ENCODE results near the gene PPP2R2D.

The PPP2R2D gene

DNA sequence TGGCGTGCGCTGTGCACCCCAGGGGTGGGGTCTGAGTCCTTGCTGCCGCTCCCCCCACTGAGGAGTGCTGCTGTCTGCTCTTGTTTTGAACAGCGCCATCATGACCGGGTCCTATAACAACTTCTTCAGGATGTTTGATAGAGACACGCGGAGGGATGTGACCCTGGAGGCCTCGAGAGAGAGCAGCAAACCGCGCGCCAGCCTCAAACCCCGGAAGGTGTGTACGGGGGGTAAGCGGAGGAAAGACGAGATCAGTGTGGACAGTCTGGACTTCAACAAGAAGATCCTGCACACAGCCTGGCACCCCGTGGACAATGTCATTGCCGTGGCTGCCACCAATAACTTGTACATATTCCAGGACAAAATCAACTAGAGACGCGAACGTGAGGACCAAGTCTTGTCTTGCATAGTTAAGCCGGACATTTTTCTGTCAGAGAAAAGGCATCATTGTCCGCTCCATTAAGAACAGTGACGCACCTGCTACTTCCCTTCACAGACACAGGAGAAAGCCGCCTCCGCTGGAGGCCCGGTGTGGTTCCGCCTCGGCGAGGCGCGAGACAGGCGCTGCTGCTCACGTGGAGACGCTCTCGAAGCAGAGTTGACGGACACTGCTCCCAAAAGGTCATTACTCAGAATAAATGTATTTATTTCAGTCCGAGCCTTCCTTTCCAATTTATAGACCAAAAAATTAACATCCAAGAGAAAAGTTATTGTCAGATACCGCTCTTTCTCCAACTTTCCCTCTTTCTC is 55.0 kb downstream of the PPP2R2D start:
- DNase-seq (ENCODE audit: low read depth), result no peak
- TF ChIP-seq, protein P1, sequence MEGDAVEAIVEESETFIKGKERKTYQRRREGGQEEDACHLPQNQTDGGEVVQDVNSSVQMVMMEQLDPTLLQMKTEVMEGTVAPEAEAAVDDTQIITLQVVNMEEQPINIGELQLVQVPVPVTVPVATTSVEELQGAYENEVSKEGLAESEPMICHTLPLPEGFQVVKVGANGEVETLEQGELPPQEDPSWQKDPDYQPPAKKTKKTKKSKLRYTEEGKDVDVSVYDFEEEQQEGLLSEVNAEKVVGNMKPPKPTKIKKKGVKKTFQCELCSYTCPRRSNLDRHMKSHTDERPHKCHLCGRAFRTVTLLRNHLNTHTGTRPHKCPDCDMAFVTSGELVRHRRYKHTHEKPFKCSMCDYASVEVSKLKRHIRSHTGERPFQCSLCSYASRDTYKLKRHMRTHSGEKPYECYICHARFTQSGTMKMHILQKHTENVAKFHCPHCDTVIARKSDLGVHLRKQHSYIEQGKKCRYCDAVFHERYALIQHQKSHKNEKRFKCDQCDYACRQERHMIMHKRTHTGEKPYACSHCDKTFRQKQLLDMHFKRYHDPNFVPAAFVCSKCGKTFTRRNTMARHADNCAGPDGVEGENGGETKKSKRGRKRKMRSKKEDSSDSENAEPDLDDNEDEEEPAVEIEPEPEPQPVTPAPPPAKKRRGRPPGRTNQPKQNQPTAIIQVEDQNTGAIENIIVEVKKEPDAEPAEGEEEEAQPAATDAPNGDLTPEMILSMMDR (IDR thresholded peaks at IDR 0.05; ENCODE audit: insufficient read depth, low read depth, low read length, missing control alignments), result no peak
- no peak overlapping the region for H3K4me3 ChIP-seq (ENCODE audit: low read depth, low read length)

DNA sequence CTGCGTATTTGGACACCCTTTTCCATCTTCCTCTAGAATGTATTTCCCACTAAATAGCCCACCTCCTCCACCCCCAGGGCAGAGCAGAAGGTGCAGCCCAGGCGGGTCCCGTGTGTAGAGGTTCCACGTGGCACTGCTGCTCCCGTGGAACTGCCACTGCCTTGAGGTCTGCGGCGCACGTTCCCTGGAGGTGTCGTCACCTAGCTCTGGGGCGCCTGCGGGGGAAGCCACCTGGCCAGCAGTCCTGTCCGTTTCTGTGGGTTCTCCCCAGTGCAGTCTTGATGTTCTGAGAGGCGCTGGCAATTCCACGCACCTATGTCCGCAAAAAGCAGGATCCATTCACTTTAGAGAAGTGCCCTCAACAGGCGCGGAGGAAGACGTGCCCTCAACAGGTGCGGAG is 59.0 kb downstream of the PPP2R2D start:
- TF ChIP-seq, protein P1 (IDR thresholded peaks at IDR 0.05; ENCODE audit: insufficient read depth, low read depth, low read length, missing control alignments), result no peak
- DNase-seq (ENCODE audit: low read depth), result no peak
- no peak overlapping the region for H3K4me3 ChIP-seq (ENCODE audit: low read depth, low read length)

DNA sequence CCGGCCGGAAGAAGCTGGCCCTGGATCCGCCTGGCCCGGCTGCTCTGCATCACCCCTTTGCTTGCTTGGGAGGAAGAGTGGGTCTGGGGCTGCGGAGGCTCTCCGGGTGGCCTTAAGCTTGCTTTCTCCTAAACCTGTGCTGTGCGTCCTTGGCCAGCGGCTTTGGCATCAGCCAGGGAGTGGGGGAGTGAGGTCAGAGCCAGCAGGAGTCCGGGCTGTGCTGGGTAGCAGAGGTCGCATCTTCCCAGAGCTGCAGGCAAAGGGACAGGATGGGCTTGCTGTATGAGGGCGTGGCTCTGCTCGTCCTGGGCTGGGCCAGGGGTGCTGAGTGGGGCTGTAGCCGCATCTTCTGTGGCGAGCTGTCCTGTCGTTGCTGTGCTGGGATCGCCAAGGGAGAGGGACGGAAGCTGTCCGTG is 59.8 kb downstream of the PPP2R2D start:
- no peak for DNase-seq (ENCODE audit: low read depth)
- TF ChIP-seq, protein P1 (IDR thresholded peaks at IDR 0.05; ENCODE audit: insufficient read depth, low read depth, low read length, missing control alignments), result no peak

DNA sequence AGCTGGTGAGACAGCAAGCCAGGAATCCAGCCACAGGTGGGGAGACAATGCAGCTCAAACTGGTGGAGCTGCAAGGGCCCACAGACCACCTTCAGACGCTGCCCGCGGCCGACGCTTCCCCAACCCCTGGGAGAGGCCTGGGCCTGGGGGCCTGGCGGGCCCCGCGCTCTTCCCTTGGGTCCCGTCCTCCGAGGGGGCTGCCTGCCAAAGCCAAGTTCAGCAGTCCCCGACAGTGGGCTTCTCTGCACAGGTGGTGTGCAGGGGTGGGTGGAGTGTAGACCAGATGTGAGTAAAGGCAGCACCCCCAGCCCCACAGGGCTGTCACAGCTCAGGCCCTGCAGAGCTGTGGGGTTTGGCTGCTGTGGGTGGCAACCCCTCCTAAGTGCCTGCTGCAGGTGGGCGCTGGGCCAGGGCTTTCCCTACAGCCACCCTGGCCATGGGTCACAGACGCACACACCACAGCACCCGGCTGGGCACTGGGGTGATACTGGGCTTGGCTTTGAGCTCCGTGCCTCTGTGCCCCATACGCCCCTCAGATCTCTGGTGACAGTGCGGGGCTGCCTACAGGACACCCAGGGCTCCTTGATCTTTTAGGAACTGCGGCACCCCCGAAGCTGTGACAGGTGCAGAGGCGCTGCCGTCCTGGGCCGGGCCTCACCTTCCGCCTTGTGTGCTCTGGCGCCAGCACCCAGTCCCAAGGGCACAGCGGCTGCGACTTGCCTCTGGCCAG is 60.4 kb downstream of the PPP2R2D start:
- TF ChIP-seq, protein P1 (IDR thresholded peaks at IDR 0.05; ENCODE audit: insufficient read depth, low read depth, low read length, missing control alignments), result no peak

More for the DNA sequence above, 59.8 kb downstream of the PPP2R2D start:
- no peak overlapping the region for H3K4me3 ChIP-seq (ENCODE audit: low read depth, low read length)

DNA sequence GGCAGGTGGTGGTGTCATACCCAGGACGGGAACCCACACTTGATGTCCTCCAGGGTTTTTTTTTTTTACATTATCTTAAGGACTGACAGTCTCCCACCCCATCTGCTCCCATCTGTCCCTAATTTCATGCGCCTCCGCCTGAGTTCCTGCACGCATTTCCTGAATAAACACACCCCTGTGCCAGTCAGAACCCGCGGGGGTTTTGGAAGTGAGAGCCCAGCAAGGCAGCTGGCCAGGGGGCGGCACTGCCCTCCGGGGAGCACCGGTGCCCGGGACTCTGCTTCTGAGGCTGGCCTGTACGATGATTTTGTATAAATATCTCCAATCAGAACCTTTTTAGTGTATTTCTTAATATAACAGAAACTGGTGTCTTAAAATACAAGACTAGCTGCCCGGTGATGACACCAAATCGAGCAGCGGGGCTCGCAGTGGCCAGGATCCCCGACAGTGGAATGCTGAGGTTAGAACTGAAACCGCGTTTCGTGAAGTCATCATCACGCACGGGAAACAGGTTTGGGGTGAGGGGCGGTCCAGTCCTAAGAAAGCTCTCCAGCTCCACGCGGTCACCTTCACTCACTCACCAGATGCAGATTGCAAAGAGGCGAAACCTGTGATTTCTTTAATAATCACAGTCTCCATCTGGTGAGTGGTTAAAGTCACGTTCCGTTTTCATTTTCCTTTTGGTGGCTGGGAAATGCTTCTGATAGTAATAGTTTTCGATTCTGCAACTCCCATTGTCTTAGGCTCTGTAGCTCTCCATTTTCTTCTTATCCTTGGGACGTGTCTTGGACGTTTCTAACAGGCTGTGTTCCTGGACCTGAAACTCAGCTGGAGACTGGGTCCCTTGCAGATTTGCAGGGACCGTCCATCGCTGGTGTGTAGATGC is 61.2 kb downstream of the PPP2R2D start:
- no peak for DNase-seq (ENCODE audit: low read depth)
- TF ChIP-seq, protein P1 (IDR thresholded peaks at IDR 0.05; ENCODE audit: insufficient read depth, low read depth, low read length, missing control alignments), result no peak
- H3K4me3 ChIP-seq (ENCODE audit: low read depth, low read length), result no peak overlapping the region

More for the DNA sequence above, 60.4 kb downstream of the PPP2R2D start:
- H3K4me3 ChIP-seq (ENCODE audit: low read depth, low read length), result no peak overlapping the region
- DNase-seq (ENCODE audit: low read depth), result no peak

DNA sequence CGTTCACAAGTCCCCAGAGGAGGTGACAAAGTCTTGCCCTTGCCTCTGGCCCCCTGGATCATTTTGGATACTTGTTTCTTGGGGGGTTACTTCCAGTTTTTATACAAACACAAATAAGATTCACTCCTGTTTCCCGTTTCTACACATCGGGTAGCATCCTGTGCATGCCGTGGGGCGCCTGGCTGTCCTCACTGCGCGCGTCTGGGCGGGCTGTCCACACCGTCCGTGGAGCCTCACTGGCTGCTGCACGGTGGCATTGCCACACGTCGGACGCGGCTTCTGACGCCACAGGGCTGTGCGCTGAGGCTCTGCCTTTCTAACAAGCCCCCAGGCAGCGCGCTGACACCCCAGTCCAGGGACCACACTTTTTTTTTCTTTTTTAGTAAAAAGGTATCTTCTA is 62.5 kb downstream of the PPP2R2D start:
- no peak for DNase-seq (ENCODE audit: low read depth)
- TF ChIP-seq, protein P1 (IDR thresholded peaks at IDR 0.05; ENCODE audit: insufficient read depth, low read depth, low read length, missing control alignments), result no peak
- H3K4me3 ChIP-seq (ENCODE audit: low read depth, low read length), result no peak overlapping the region

Measured in GM12865 (cell line).